HG02981 (cell line): Measurements from ENCODE around the gene ST13.
"Not testable (repeated sequence)": the region's sequence is repeated elsewhere in the genome, so short reads cannot be mapped to it uniquely, and the experiment has no call there.

Source experiments
- ATAC-seq: cut with Tn5 transposase; IDR thresholded peaks from one replicate; pipeline ENCODE4 v1.9.1; 2021; ENCODE audit warnings: mild to moderate bottlenecking, moderate library complexity; ENCODE audit not compliant: unreplicated experiment

ST13 gene

DNA sequence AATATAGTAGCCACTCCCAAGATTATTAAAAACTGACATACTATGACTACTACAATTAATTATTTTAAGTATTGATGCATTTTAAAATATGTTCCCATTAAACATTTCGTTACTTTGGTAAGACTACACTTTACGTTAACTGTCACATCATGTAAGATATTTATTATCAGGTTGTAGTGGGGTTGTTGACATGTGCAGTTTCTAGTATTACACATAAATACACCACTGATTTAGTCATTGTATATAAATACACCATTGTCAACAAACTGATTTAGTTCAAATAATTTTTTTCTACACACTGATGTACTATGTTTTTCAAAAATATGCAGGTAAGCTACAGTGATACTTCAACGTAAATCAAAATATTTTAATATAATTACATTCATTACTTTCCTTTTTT is 11.5 kb downstream of the ST13 start:
- no peak for ATAC-seq

DNA sequence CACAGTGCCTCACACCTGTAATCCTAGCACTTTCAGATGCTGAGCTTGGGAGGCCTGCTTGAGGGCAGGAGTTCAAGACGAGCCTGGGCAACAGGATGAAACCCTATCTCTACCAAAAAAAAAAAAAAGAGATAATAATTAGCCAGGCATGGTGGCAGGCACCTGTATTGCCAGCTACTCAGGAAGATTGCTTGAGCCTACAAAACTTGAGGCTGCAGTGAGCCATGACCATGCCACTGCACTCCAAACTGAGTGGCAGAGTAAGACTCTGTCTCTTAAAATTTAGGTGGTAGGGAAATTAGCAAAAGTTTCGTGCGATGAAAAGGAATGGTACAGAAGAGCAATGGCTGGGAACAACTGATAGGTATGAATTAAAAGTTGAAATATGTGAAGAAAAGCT is 18.0 kb downstream of the ST13 start:
- no peak for ATAC-seq

DNA sequence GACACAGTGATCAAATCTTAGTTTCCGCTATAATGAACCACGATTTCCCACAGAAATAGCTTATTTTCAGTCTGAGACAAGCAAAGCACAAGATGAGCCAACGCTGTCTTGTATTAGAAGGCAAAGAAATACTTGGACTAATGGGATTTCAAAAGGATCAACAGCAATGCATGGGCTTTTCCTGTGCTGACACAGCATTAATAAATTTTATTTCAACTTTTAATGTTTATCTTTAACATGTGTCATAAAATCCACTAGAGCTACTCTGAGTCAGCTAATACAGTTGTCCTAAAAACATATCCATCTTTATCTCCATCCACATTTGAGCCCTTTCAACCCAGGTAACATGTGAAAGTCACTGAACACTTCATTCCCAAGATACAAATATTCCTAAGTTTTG is 21.8 kb downstream of the ST13 start:
- ATAC-seq = no peak

DNA sequence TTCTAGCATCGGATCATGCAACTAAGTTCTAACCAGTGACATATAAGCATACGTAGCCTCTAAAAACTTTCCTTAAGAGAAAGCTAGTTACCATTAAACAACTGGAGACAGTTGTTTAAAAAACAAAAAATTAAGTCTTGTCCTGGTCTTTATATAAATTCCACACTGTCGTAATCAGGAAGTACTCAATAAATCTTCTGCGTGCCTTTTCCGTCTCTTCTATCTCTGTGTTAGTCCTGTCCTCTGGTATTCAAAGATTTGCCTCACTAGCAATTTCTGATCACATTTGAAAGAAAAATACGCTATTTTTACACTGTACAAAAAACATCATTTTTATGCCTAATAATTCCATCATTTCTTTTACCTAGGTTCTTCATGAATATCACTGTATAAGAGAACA is 27.3 kb downstream of the ST13 start:
- ATAC-seq = no peak

DNA sequence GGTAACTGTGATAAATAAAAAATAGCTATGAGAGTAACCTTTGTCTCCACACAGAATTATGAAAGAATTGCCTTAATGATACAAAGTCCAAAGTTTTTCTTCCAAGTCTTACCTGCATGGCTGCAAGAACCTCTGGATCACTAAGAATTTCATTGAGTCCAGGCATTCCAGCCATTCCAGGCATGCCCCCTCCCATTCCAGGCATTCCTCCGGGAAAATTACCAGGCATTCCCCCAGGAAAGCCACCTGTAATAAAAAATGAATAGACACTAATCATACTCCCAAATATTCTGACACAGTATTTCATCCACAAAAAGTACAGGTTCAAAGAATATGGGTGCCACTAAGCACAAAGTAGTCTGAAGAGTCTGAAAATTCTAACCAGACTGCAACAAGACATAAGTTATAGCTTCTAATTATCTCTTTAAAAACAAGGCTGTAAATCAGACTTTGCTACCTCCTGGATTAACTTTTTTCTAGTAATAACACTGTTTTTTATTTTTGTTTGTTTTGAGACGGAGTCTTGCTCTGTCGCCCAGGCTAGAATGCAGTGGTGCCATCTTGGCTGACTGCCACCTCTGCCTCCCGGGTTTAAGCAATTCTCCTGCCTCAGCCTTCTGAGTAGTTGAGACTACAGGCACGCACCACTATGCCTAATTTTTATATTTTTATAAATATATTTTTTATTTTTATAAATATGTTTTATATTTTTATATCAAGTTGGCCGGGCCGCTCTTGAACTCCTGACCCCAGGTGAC is 29.3 kb downstream of the ST13 start:
- ATAC-seq = no peak

DNA sequence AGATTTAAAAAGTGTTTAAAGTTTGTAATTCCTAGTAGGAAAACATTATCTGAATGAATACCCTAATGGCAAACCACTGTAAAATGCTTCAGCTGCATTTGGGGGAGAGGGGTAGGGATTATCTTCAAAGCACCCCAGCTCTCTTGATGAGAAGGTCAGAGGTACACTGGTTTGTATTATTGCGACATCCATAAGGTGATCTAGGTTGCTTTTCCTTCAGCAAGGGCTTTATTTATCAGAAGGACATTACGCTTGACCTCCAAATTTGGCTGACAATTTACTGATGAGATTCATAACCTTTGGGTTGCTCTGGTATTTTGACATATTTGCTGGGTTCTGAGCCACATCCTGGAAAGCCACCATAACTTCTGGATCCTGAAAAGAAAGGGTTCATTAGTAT is 30.1 kb downstream of the ST13 start:
- not testable (repeated sequence) for ATAC-seq

DNA sequence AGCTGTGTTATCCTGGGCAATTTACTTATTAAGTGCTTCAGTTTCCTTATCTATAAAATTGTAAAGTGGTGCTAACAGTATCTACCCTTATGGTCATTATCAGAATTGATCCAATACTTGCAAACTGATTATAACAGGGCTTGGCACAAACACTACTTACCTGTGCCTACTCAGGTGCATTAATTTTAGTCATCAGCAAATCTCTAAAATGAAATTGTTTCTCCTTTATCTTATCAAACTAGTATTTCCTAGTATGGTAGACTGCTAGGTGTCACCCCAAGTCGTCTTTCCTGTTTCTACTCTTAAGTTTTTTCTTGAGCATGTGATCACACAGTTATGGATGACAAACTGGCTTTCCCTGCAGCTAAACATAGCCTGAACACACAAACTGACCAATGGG is 33.0 kb downstream of the ST13 start:
- ATAC-seq = no peak

DNA sequence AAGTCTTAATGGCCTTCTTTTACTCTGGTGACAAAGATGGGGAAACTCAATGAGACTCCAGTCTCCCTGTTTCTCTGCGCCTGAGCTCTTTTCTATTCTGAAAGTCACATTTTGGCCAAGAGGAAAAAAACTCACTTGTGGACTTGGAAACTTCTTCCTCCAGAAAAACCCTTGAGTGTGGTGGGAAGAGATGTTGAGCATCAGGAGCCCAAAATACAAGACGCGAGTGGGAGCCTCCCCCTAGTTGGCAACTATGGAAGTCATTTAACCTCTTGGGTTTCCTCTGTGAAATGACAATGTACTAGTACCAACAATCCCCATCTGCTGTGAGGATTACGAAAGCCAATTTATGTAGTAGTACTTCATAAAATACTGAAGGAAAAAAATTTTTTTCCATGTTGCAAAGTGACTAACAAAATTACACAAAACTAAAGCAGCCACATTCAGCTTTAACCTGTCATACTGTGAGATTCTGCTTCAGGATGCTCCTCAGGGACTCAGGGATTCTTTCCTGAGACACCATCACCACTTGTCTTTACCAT is 36.8 kb downstream of the ST13 start:
- ATAC-seq = no peak

DNA sequence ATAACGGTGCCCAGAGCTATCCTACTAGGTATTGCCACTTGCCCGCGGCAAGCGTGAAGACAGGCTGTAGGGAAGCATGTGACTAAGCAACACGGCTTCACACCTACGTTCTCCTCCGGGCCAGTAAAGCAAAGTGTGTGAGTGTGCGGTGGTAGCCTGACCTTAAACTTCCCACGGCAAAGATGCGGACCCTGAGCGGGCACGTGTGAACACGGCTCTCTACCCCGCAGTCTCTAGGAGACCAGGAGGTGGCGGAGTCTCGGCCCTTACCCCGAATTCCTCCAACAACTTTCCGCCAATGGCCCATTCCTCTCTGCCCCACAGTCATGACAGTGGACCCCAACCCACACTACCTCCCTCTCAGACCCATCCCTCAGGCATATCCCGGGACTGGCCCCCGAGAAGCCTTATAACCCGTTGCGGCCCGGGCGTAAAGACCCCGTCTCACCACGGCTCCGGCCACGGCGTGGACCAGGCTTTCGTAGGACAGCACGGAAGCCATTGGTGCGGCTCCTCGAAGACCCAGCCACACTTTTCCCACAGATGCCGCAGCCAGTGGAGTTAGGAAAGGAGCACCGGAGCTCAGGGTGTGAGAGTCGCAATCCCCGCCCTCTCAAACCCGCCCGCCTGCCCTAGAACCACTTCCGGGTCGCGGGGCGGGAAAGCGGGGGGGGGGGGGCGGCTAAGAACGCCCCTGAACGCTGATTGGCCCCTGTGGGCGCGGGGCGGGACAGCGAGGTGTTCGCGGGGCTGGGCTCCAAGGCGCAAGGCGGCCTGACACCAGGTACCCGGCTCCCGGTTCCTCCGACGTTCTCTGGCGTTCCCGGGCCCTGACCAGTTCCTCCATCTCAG is 37.5 kb downstream of the ST13 start, which contains the start of gene SLC25A17:
Gene SLC25A17, minus strand, starts transcription at position 600 of the 852 bp plus-strand sequence. Its CDS starts 98 bp downstream, at position 502.
- peak; percentile 75 for ATAC-seq

DNA sequence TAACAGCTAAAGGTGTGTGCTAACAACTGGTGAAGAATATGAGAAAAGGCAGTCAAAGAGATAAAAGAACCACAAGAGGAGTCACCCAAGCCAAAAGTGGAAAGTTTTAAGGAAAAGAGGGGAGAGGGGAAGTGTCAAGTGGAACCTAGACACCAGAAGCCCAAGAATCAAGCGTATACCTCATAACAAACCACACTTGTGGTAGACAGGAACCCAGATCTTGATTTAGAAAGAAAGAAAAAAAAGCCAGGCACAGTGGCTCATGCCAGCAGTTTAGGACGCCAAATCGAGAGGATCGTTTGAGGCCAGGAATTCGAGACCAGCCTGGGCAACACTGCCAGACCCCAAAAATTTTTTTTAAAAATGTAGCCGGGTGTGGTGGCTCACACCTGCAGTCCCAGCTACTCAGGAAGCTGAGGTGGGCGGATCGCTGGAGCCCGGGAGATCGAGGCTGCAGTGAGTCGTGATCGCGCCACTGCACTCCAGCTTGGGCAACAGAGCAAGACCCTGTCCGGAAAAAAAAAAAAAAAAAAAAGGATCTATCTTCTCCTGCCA is 38.2 kb downstream of the ST13 start:
- no peak for ATAC-seq

DNA sequence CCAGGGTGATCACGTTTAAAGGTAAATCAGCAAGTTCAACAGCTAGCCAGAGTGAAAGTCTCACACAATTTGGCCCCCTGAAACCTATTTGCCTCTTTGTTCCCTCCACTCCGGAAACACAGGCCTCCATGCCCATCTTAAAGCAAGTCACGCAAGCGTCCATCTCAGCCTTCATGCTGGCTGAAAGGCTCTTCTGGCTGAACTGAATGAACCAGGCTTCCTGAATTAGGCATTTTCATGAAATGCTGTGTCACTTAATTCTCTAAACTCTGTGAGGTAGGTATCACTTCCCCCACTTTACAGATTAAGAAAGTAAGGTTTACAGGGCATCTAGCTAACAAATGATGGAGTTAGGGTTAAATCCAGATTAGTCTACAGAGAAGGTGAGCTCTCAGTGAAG is 38.7 kb downstream of the ST13 start:
- no peak for ATAC-seq

DNA sequence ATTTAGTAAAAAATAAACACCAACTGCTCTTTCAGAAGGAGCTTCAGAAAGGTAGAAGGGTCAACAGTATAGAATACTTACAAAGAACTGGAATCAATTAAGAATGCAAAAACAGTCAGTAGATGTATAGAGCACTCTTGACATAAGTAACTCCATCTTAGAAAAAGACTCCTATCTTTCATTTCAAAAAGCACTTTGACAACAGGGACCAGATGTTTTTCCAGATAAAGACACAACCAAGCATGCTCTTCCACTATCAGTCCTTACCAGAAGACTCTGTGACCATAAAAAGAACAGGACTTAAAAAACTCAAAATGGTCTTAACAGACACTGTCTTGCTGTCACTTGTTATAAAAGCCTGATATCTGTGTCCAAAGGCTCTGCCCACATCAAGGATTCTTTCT is 42.5 kb downstream of the ST13 start:
- ATAC-seq = no peak

DNA sequence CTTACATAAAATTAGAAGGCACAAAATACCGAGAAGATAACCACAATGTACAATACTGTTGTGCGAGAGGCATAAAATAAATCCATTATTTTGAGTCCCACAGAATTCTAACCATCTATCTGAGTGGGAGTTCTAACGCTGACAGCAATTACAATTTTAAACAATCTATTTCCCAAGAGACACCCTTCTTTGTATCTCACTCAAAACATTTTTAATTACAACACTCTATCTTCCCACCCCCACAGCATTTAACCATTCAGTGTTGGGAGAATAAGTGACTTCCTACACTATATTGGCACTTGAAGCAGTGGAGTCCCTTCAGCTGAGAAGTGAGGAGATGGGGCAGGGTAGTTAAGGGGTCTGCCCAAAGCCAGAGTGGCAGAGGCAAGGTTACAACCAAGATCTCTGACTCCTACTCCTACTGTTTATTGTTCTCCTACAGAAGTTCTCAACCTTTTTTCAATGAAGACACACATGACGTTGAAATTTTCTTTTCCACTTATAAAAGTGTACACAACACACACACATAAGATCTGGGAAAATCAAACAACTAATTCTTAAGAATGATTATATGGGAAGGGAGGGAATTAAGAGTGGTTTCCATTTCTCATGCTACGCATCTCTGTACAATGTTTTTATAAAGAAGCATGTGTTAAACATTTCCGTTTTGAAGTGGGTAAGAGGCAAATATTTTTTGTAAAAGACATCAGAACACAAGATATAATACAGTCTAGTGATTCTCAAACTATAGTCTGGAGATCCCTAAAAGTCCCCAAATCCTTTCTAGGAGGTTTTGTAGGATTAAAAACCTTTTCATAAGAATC is 48.2 kb downstream of the ST13 start:
- ATAC-seq = no peak

DNA sequence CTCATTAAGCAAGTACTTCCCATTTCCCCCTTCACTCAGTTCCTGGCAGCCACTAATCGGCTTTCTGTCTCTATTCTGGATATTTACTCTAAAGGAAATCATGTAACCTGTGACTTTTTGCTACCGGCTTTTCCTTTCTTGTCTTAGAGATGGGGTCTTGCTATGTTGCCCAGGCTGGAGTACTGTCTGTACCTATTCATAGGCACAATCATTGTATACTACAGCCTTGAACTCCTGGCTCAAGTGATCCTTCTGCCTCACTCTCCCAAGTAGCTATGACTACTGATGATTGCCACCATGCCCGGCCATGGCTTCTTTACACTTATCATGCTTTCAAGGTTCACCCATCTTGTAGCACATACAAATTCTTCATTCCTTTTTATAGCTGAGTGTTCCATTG is 49.7 kb downstream of the ST13 start:
- ATAC-seq = no peak

DNA sequence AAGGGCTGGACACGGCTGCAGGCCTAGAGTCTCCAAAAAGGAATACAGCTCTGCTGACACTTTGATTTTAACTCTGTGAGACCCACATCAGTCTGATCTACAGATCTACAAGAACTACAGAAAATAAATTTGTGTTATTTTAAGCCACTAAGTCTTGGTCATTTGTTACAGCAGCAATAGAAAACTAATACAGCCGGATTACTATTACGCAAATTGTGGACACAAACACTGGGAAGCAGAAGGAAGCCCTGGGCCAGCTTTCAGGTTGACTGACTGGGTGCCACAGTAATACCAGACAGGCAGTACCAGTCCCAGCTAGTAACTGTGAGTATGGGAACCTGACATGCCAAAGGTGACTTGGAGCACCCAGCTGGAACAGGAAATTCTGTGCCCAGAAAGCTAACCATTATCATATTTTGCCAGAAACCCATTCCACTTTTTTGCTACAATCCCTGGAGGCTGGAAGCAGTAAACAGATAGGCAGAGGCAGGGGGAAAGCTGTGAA is 50.7 kb downstream of the ST13 start:
- no peak for ATAC-seq

DNA sequence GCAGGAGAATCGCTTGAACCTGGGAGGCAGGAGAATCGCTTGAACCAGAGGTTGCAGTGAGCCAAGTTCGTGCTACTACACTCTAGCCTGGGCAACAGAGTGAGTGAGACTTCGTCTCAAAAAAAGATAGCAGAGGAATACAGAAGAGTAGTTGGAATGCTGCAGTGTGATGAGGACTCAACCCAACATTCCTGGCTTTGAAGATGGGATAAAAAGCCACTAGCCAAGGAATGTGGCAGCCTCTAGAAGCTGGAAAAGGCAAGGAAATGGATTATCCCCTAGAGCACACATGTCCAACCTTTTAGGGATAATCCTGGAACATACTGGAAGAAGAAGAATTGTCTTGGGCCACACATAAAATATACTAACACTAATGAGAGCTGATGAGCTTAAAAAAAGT is 51.2 kb downstream of the ST13 start:
- ATAC-seq = no peak

DNA sequence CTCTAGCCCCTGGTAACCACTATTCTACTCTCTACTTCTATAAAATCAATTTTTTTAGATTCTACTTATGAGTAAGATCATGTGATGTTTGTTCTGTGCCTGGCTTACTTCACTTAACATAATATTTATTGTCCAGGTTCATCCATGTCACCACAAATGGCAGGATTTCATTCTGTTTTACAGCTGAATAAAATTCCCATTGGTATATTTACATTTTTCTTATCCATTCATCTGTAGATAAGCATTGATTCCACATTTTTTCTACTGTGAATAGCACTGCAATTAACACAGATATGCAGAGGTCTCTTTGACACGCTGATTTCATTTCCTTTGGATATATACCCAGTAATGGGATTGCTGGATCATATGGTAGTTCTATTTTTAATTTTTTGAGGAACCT is 53.1 kb downstream of the ST13 start:
- ATAC-seq = no peak

DNA sequence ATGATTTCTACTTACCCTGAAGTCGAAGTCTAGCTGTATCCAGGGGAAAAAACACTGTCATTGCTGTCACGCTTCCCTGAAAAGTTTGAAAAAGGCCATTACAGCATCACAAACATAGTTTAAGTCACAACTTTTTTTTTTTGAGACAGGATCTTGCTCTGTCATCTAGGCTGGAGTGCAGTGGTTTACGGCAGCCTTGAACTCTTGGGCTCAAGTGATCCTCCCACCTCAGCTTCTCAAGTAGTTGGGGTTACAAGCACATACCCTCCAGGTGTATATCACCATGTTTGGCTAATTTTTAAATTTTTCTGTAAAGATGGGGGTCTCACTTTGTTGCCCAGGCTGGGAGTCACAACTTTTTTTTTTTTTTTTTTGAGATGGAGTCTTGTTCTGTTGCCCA is 57.4 kb downstream of the ST13 start:
- ATAC-seq = no peak

DNA sequence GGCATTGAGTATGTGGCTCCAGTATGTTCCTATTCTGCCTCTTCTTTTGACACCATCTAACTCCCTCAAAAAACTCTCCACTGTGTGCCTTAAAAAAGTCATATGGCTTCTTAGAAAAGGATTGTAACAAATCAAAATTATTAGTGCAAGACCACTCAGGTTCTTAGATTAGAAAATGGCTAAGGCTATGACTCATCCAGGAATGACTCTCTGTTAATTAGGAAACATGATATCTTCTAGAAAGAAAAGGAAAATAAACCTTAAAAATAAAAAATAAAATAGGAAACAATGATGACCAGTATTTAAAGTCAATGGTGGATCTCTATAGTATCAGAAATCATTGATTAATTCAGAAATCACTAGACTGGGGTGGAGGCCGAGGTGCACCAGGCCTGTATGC is 59.0 kb downstream of the ST13 start:
- ATAC-seq = no peak

DNA sequence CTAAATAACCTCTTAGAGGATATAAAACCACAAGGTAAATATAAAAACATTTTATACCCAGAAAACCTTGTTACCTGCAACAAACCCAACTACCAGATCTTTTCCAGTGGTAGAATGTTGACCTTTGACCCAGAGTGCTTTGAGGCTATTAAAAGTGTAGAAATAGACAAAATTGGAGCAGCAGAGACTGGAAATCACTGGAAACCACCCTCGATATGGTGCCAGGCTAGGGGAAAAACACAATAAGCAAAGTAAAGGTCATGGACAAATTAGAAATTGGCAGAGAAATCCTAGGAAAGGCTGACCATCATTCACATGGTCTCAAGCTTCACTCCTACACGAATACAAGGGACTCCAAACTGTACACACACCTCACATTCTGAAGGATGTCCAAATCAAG is 64.0 kb downstream of the ST13 start:
- ATAC-seq = no peak

DNA sequence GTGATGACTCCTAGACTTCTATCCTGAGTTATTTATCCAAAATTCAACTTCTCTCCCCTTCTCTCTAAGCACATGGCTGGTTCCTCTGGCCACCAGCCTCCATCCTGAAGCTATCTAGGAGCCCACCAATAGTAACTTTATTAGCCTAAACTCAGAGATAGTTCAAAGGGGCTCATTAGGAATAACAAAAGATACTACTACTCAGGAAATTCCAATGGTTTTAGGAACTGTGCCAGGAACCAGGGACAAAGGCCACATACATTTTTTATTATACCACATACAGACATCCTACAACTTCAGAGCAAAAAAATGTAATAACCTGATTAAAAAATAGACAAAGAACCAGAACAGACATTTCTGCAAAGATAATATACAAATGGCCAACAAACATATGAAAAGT is 65.2 kb downstream of the ST13 start:
- no peak for ATAC-seq
